NOMO-1 treated with dmso at 0.1 percent for 144 hours (cell line): ENCODE data around the gene CENPO.
"Not testable (repeated sequence)": the region's sequence is repeated elsewhere in the genome, so short reads cannot be mapped to it uniquely, and the experiment has no call there.

Experiments used
- DNase-seq: peaks from one replicate; lab custom pipeline; 2025; ENCODE audit not compliant: unreplicated experiment; lab: John Stamatoyannopoulos, UW

The CENPO gene

DNA sequence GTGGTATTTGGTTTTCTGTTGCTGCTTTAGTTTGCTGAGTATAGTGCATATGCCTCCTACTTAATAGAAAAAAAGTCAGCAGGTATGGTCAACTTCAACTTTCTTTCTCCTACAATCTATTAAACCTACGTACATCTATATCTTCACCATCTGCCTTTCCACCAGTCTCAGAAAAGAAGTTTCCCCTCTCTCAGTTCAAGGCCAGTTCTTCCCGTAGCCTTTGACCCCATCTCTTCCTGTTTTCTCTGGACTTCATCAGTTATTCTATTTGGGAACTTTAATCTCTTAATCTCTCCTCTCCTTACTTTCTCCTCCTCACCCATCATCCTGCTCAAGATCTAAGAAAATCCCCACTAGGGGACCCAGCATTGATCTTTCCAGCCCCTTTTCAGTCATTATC, 5.7 kb upstream of the CENPO start:
- no peak for DNase-seq

DNA sequence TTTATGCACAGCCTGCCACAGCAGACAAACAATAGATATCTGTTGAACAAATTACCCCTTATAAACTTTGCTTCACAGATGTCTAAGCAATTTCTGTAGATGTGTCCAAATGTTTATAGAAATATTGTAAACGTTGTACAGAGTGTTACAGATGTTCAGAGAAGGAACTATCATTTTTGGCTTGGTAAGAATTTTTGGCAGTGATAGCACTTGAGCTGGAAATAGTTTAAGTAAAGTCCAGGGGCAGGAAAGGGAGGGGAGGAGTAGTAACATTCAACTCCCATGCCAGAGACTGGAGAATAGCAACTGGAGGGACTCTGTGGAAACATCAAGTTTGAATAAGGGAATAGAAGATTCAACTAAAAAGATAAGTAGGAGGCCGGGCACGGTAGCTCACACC, 4.4 kb upstream of the CENPO start:
- no peak for DNase-seq

DNA sequence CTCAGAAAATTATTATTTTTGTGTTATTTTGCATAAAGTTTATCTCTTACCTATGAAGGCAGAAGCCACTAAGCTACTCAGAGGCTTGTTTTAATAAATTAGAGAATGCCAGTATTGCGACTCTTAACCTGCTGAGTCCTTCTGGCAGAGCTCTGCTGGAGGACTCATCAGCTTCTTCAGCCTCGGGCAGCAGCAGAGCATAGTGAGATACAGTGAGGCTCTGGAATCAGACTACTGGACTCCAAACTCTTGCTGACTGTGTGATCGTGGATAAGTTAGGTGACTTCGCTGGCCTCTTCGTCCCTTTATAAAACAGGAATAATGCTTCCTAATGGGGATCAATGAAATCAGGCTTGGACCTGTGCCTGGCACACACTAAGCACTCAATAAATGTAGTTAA, 1.8 kb upstream of the CENPO start:
- DNase-seq: no peak

DNA sequence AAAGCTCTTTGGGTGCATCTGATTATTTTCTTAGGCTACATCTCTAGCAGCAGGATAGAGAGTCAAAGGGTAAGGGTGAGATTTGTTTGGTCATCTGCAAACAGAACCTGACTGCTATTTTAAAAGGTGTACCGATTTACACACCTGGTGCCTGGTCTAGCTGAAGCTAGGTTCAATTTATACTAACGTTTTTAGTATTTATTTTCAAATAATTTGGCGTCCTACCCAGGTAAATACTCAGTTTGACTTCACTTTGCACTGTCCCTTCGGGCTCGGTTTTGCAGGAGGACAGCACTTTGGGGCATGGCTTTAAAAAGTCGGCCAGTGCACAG, 717 bp upstream of the CENPO start:
- no peak for DNase-seq

DNA sequence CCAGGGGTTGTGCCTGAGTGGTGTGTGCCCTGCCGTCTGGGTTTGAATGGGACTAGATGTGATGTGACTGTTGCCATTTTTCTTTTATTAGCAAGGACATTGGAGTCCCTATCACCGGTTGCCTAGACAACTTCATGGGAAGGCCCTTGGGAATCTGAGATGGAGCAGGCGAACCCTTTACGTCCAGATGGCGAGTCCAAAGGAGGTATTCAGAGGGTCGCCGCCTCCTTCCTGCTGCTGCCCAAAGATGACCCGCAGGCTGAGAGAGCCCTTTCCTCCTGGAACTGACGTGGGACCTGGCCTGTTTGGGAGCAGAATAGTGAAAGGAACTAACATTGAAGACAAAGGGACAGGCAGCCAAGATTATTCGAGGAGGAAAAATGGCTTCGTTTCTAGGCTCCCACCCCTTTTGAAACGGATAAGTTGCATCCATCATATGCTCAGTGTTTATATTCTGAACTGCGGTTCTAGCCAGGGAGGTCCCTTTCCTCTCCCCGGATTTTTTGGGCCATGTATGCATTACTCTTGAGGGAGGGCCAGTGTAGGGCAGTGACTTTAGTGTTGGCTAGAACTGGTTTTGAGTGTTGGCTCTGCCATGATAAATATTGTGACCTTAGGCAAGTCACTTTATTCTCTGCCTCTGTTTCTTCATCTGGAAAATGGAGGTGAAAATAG, 673 bp downstream of the CENPO start:
- DNase-seq: no peak

DNA sequence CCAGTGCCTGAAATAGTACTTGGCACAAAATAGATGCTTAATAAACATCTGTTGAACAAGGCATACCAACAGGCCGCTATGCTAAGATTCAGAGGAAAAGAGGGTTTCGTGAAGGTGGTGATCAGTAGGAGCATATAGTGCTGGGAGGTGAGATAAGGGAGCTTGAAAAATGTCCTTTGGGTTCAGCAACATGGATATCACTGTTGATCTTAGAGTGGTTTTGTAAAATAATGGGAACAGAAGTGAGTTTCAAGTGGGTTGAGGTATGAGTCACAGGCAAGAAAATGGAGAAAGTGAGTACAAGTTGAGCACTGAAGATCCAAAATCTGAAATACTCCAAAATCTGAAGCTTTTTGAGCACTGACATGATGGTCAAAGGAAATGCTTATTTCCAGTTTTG, 4.4 kb downstream of the CENPO start:
- DNase-seq: no peak

DNA sequence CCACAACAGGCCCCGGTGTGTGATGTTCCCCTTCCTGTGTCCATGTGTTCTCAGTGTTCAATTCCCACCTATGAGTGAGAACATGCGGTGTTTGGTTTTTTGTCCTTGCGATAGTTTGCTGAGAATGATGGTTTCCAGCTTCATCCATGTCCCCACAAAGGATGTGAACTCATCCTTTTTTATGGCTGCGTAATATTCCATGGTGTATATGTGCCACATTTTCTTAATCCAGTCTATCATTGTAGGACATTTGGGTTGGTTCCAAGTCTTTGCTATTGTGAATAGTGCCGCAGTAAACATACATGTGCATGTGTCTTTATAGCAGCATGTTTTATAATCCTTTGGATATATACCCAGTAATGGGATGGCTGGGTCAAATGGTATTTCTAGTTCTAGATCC, 7.3 kb downstream of the CENPO start:
- not testable (repeated sequence) for DNase-seq

DNA sequence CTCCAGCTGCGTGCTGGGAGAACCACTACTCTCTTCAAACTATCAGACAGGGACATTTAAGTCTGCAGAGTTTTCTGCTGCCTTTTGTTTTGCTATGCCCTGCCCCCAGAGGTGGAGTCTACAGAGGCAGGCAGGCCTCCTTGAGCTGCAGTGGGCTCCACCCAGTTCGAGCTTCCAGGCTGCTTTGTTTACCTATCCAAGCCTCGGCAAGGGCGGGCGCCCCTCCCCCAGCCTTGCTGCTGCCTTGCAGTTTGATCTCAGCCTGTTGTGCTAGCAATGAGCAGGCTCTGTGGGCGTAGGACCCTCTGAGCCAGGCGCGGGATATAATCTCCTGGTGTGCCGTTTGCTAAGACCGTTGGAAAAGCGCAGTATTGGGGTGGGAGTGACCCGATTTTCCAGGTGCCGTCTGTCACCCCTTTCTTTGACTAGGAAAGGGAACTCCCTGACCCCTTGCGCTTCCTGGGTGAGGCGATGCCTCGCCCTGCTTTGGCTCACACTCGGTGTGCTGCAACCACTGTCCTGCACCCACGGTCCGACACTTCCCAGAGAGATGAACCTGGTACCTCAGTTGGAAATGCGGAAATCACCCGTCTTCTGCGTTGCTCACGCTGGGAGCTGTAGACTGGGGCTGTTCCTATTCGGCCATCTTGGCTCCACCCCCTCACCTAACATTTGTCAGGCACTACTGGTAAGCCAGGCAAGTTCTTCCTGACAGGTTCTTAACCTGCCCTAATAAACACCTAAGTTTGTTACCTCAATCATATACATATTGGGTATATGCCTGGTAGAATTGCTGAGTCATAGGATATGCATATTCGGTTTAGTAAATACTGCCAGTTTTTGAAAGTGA, 12.8 kb downstream of the CENPO start:
- not testable (repeated sequence) for DNase-seq

DNA sequence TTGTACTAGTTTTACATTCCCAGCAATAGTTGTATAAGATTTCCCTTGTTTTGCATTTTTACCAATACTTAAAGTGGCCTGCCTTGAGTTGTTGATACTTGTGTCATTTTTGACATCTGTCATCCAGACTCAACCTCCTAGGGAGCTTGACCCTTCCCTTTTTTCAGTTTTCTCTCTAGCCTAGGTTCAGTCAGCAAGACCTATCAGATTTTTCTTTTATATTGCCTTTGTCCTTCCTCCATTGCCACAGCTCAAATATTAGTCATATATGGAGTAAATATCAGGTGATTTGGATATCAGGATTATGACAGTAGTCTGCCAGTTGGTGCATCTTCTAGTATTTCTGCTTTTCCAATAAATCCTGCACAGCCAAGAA, 13.4 kb downstream of the CENPO start:
- DNase-seq: no peak

DNA sequence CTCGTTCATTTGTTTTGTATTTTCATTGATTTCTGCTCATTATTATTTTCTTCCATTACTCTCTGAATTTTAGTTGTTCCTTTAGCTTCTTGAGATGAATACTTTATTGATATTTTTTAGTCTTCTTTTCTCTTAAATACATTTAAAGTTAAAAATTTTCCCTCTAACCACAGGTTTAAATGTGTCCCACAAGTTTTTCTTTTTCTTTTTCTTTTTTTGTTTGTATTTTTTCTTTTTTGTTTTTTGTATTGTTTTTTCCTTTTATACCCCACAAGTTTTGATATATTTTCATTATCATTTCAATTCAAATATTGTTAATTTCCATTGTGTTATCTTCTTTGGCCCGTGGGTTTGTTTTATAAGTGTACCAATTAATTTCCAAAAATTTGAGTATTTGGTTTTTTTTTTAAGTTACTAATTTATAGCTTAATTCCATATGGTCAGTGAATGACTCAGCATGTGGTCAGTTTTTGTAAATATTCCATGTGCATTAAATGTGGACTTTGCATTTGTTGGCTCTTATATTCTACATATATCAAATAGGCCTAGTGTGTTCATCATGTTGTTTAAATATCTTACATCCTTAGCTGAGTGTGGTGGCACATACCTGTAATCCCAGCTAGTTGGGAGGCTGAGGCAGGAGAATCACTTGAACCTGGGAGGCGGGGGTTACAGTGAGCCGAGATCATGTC, 16.2 kb downstream of the CENPO start:
- DNase-seq: no peak

DNA sequence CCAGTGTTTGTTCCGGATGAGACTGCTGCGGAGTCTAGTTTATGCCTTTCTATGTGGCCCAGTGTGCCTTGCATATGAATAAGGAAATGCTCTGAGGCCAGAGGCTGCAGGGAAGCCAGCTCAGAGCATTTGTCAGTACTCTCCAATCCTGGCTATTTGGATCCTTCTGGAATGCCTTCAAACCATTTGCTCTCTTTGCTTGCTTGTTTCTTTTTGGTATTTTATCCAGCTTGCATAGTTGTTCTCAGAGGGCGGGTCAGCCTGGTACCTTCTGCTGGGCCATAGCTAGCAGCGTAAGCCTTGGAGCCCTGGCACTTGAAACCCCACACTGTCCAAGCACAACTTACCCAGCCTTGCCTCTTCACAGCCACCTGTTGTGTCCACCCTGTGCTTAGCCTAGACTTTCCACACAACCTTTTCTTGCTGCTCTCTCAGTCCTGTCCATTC, 20.5 kb downstream of the CENPO start:
- no peak for DNase-seq

DNA sequence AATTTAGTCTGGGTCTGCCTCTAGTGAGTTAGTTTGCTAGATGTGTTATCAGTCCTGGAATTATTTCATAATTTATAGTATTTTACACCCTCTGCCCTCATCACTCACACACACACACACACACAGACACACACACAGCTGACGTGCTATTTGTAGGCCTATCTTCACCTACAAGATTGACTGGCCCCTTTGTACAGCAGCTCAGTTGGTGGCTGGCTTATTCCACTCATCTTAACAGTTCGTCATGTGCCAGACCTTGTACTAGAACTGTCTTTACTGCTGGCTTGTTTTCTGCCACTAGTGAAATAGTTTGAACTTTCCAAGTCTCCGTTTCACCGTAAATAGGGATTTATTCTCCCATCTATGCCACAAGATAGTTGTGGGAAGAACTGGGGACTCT, 21.3 kb downstream of the CENPO start:
- DNase-seq: no peak

DNA sequence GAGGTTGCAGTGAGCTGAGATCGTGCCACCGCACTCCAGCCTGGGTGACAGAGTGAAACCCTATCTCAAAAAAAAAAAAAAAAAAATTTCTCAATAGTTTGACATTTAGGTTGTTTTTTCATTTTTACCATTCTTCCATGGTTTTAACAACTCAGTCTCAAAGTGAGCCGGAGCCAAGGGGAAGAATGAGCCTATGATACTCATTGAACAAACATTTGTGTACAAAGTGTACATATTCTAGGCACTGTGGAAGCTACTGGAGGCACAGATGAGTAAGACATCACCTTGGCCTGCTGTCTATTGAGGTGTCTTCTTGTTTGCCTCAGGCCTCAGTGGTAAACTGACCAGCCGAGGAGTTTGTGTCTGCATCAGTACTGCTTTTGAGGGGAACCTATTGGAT, 21.9 kb downstream of the CENPO start:
- no peak for DNase-seq

DNA sequence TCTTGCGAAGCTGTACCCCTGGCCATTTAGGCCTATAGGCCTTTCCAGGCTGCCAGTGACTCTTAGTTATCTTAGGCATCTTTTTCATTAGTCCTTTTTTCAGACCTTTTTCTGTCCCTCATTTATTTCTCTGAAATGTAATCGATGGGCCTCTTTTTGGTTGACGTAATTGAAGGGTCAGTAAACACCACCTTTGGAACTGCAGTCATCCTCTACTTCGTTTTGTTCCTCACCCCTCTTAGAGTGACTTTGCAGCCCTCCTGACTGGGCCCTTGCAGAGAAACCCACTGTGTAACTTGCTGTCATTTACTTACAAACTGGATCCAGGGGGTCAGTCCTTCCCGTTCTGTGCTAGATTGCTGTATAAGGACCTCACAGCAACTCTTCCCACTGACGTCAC, 23.2 kb downstream of the CENPO start:
- no peak for DNase-seq

DNA sequence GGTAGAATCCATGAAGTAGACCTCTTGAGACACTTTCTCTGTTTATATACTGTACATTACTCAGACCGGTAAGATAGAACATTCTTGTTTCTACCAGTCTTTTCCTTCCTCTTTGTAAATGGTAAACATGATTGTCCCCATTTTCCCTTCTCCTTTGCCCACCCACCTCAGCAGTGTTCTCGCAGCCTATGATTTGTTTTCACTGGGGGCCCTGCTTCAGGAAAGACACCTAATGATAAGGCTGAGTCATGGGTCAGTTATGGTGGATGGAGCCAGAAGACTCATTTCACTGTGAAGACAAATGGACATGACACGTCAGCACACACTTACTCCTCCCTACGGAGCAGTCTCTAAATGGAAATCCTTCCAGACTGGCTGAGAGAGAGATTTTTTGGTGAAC, 23.7 kb downstream of the CENPO start:
- no peak for DNase-seq

DNA sequence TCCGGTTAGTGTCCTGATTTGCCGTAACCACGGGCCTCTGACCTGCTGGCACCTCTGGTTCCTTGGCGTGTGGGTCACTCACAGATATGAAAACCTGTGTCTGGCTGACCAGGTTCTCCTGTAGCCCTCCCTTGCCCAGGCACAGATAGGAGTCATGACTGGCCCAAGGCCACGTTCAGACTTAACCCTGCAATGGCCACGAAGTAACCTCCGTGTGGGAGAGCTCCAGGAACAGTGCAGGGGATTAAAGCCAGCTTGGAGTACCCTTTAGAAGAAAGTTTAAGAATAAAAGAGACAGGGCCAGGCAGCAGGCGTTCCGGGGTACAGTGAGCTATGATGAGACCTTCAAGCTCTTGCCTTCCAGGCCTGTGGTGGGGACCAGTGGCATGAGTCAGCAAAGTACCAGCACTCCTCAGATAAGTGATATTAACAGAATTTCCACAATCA, 25.5 kb downstream of the CENPO start:
- no peak for DNase-seq

DNA sequence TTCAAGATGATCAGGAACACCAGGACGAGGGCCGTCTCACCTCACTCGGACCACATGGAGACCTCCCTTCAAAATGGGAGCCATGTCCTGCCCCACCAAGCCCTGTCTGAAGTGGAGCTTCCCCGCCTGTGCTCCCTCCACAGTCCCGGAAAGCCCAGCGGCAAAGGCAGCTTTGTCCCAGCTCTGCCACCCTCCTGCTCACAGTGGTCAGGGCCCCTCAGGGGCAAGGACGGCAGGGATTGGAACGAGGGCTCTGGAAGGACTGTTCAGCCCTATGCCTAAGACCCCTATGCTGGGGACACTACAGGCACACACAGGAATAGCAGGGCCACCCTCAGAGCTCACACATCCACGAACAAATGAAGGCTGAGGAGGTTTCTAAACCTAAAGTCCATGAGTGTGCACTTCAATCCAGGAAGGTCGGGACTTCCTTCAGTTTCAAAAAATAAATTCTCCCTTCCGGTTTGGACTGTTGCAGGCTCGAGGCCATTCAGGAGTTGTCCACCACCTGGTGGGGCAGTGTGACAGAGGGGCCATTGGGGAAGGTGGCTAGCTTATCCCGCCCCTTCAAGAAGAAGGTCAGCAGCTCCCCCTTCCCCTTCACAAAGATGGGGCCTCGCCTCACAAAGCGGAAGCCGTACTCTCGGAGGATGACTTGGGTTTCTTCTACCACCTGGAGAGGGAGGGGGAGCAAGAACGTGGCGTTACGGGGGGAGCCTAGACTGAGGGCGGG, 26.4 kb downstream of the CENPO start:
- DNase-seq: no peak

DNA sequence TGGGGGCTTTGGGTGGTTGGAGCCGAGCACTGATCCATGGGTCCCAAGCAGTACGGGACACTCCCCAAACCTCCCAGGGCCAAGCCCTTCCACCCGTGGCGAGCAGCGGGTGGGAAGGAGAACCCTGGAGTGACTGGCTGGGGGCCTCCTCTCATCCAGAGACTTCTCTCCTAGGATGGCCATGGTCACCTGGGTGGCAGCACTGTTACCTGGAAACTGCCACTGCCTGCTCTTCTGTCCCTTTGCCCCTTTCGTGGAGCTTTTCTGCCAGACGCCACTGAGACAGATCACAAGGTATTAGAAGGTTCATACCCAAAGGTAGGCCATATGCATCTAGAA, 26.9 kb downstream of the CENPO start:
- DNase-seq: no peak

DNA sequence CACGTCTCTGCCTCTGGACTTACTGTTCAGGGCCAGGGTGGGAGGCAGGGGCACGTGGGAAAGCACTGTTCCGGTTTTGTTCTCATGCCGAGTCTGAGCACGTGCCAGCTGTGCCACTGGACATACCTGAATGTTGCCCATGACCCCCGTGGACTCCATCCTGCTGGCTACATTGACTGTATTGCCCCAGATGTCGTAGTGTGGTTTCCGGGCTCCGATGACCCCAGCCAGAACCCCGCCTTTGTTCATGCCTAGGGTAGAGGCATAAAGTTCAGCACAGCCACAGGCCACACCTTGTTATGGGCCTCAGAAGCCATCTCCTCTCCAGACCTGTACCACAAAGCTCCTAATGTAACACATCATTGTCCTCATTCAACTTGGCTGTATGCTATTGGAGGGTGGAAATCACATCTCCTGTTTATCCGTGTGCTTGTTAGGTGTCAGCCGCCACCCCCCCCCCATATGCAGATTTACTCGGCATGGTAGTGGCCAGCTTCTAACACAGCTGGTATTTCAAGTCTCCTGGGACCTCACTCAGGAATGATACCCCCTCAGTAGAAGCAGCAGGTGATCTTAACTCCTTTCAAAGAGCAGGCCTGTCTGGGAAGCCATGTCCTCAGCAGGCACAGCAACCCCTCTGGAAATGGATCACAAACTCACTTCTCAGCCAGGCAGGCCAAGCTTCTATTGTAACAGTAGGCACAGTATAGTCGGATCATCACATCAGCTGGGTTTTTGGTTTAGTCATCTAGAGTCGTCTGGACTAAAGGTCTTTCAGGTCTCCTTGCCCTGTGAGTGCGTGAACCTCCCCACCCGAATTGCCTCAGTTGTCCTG, 27.6 kb downstream of the CENPO start:
- DNase-seq: no peak

DNA sequence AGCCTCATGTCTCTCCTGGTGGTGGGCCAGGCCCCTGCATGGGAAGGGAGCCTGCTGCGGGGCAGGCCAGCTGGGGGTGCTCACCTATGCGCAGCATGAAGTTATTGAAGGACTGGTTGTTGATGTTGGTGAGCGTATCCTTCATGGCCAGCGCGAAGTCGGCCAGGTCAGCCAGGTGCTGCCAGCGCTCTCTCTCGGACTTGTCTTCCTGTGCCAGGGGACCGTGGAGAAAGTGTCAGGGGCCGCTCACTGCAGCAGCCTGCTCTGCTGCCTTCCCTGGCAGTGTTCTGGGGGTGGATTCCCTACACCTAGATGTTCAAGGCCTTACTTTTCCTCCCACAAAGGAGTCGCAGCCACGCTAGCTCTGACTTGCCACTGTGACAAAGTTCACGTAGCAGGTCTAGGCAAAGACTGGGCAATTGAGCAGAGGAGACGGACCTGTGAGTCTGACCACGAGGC, 28.2 kb downstream of the CENPO start:
- DNase-seq: no peak
